Bronchial epithelial cell (primary cell): Measurements from ENCODE around the gene TMIE. TPM values are rescaled to one million over a fixed set of nuclear protein-coding genes. Genes with fewer than 3 reads are reported as not detected.
A peak's percentile ranks its signal among the peaks of the same experiment; 100 is the strongest.

Experiments used
- DNase-seq: peaks from one replicate; pipeline ENCODE4 v3.0.0-alpha.2; 2010; ENCODE audit warnings: low read depth
- FAIRE-seq: peaks from 2 replicates; lab custom pipeline; 2011; peaks lifted over from hg19 to GRCh38; lab: Jason Lieb, UNC
- H3K27me3 ChIP-seq: 2 replicates; pipeline ENCODE4 v1.5.1; 2011; ENCODE audit warnings: low read length; ENCODE audit not compliant: control insufficient read depth, insufficient read depth
- H3K36me3 ChIP-seq: 2 replicates; pipeline ENCODE4 v1.5.1; 2011; ENCODE audit warnings: low read length; ENCODE audit not compliant: control insufficient read depth, insufficient read depth
- H3K4me3 ChIP-seq: 2 replicates; pipeline ENCODE4 v1.5.1; 2011; ENCODE audit warnings: mild to moderate bottlenecking, low read depth, low read length, control low read depth
- total RNA-seq: library from RNA; depleted of rRNA; stranded (reverse); fragments of >200 nt; gene quantifications from 2 replicates; pipeline ENCODE4 v1.2.1, GENCODE V29; 2014
- TF ChIP-seq, protein P1 (sequence below): IDR thresholded peaks from 2 replicates; pipeline ENCODE4 v1.5.1; 2011; ENCODE audit warnings: mild to moderate bottlenecking, moderate library complexity, low read length, control low read depth, inconsistent platforms; ENCODE audit not compliant: insufficient read depth, severe bottlenecking

The TMIE gene
- total RNA-seq, 1 donor from 2014 or later: 1.6 TPM

DNA sequence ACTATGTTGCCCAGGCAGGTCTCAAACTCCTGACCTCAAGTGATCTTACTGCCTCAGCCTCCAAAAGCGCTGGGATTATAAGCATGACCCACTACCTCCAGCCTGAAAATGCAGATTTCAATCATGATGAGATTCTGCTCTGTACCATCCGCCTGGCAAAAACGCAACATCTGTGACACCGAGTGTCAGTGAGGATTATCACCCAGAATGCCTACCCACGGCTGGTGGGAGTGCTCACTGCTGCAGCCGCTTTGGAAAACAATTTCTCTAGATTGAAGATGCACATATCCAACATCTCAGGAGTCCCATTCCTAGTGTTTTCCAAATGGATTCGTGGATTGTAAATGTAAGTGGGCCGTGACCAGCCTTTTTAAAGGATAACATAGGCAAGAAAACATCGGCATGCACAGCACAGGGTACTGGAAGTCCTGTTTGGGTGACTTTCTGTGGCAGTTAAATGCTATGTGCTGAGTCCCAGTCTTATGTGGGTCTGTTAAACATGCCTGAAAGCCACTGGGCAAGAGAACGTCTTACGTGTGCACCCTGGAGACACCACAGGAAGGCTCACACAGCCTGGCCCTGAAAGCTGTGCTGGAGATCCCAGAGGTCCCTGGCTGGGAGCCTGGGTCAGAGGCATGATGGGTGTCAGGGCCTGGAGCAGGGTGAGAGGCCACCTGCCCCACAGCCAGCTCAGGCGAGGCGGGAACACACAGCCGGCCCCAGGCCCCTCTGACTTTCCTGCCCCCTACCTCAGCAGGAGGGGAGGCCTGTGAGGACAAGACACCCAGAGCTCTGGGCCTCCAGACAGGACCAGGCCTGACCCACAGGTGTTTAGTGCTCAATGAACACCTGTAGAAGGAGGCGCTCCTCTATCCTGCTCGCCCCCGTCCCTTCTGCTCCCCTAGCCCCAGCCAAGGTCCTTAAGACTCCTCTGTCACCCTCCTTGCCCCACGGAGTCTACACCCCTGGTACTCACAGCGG is 15.6 kb downstream of the TMIE start:
- no peaks in the 10 kb centered on the region for H3K27me3 ChIP-seq
- DNase-seq: no peak
- H3K36me3 ChIP-seq: no peaks in the 10 kb centered on the region
- FAIRE-seq: peak; percentile 94
- no peak overlapping the region for H3K4me3 ChIP-seq
- TF ChIP-seq, protein P1, sequence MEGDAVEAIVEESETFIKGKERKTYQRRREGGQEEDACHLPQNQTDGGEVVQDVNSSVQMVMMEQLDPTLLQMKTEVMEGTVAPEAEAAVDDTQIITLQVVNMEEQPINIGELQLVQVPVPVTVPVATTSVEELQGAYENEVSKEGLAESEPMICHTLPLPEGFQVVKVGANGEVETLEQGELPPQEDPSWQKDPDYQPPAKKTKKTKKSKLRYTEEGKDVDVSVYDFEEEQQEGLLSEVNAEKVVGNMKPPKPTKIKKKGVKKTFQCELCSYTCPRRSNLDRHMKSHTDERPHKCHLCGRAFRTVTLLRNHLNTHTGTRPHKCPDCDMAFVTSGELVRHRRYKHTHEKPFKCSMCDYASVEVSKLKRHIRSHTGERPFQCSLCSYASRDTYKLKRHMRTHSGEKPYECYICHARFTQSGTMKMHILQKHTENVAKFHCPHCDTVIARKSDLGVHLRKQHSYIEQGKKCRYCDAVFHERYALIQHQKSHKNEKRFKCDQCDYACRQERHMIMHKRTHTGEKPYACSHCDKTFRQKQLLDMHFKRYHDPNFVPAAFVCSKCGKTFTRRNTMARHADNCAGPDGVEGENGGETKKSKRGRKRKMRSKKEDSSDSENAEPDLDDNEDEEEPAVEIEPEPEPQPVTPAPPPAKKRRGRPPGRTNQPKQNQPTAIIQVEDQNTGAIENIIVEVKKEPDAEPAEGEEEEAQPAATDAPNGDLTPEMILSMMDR: no peak

DNA sequence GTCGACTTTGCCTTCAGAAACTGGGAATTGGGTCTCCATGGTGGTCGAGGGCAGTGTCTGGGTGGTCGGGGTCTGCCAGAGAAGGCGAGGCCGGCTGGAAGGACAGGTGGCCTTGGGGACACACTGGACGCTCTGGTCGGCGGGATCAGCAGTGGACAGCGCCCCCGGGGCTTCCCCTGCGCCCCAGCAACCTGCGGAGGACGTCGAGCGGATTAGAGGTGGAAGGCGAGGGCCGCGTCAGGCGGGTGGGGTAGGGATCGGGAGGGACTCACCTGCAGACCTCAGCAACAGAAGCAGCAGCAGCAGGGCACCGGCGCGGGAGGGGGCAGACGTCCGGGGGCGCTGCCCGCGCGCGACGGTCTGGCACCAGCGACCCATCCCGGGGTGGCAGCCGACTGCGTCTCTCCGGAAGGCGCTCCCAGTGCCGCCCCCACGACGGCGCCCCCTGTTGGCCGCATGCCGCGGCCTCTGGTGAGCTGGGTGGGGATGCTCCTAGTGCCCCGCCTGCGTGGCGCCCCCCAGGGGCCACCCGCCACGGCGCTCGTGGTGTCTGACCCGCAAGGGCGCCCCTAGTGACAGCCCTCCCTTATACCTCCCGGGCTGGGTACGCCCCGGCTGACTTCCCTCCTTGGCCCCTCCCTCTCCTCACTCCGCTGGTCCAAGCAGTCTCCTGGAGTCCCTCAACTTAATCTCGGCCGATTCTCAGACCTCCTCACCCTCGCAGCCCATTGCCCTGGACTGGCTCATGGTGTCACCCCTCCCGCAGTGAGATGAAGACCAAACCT is 16.4 kb downstream of the TMIE start, which contains the start of gene PRSS50:
PRSS50 (minus strand) TSS at position 423 of the 785 bp plus-strand sequence; CDS start at position 378, 45 bp downstream.
- H3K4me3 ChIP-seq: no peak within 1 kb of the TSS
- no peaks in the 10 kb centered on the region for H3K36me3 ChIP-seq
- TF ChIP-seq, protein P1: peak; percentile 35
- FAIRE-seq (no peak), DNase-seq (no peak)
- H3K27me3 ChIP-seq: no peaks in the 10 kb centered on the region

DNA sequence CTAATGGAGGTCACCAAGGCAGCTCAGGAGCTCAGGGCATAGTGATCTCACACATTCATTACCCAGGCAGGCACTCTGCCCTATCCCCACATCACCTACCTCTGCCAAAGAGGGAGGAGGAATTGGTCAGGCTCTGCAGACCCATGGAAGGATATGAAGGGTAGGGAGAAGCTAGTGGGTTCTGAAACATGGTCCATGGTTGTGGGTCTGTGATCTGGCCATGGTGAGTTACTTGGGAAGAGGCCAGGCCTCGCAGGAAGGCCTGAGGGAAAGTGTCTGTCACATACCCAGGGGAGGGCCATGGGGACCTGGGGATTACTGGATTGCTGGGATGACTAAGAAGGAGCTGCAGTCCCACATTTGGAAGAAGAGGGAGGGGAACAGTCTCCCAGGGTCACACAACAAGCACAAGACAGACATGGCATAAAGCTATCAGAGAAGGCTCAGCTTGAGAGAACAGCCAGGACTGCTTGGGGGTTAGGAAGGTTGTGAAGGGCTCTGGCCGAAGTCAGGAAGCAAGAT is 17.9 kb downstream of the TMIE start:
- DNase-seq: no peak
- no peaks in the 10 kb centered on the region for H3K36me3 ChIP-seq
- no peaks in the 10 kb centered on the region for H3K27me3 ChIP-seq
- FAIRE-seq: peak; percentile 82
- no peak overlapping the region for H3K4me3 ChIP-seq
- TF ChIP-seq, protein P1: no peak

DNA sequence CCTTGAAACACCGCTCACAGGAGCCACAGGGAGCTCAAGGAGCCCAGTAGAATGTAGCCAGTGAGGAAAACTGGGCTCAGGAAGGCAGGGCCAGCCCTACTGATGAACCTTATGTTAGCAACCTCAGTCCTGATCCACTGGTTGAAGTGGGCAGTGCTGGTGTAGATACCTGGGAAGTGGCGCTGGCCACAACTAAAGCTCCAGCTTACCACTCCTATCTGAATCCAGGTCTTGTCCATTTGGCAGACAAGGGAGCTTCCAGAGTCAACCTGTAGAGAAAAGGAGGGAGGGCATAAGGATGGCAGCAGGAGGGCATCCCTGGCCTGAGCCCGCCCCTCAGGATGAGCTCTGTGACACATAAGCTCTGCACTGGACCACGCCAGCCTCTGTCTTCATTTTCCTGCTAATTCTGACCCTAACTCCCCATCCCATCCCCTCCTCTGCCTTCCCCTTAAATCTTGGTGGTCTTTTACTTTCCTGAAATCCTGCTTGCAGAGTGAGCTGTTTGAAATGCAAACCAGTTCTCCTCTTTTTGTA is 18.6 kb downstream of the TMIE start:
- FAIRE-seq: no peak
- Histone ChIP-seq H3K36me3 (no peaks in the 10 kb centered on the region), H3K4me3 (no peak overlapping the region), H3K27me3 (no peaks in the 10 kb centered on the region)
- TF ChIP-seq, protein P1: no peak
- no peak for DNase-seq

DNA sequence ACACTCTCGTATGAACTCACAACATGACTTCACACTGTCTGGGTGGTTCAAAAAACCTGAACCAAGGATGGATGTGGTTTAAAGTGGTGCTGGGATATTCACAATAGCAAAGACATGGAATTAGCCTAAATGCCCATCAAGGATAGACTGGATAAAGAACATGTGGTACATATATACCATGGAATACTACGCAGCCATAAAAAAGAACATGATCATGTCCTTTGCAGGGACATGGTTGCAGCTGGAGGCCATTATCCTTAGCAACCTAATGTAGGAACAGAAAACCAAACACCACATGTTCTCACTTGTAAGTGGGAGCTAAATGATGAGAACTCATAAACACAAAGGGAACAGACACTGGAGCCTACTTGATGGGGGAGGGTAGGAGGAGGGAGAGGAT is 19.8 kb downstream of the TMIE start:
- FAIRE-seq (no peak), DNase-seq (no peak)
- TF ChIP-seq, protein P1: no peak
- Histone ChIP-seq H3K36me3 (no peaks in the 10 kb centered on the region), H3K4me3 (no peak overlapping the region), H3K27me3 (no peaks in the 10 kb centered on the region)
